Skin of body (tissue), 3 donors: ENCODE measurements around the gene ZNF410. TPM values are rescaled to one million over a fixed set of nuclear protein-coding genes. Genes with fewer than 3 reads are reported as not detected.

Source experiments
- DNase-seq: peaks from one replicate; lab custom pipeline; 2025; lab: John Stamatoyannopoulos, UW
- small RNA-seq: library from RNA; depleted of rRNA; stranded (forward); fragments of <200 nt; gene quantifications from one replicate; pipeline ENCODE3, GENCODE V24; 2014; ENCODE audit warnings: low replicate concordance
- total RNA-seq: library from RNA; depleted of rRNA; stranded (reverse); fragments of >200 nt; gene quantifications from one replicate; pipeline ENCODE4 v1.2.3, GENCODE V29; 2014

Gene ZNF410
- total RNA-seq, 1 donor from 2014 or later = 61.0 TPM

- DNase-seq = peak; percentile 98
These were observed 63.4 kb downstream of the ZNF410 start, which contains the start of the genes COQ6 and FAM161B for GRCh38 chr14:73949752-73950734. COQ6 (plus strand) TSS chr14:73950302; CDS start chr14:73950333, 31 bp downstream. FAM161B (minus strand) TSS chr14:73950094; CDS start chr14:73950026, 68 bp downstream.

DNA sequence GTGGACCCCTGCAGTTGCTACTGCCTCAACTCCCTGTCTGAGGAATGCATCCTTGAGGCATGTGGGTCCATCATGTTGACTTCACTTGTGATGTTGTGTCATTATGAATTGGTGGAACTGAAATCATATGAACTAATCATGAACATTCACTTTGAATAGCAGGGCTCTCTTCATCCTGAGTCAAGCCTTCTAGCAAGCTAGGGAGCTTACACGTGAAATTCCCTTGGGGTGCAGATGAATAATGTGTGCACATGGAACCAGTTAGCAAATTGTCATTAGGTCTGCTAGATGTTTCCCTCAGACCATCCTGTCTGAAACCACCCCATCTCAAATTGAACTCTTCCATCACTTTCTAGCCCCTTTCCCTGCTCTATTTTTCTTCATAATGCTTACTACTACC is 67.1 kb downstream of the ZNF410 start:
- DNase-seq = no peak

DNA sequence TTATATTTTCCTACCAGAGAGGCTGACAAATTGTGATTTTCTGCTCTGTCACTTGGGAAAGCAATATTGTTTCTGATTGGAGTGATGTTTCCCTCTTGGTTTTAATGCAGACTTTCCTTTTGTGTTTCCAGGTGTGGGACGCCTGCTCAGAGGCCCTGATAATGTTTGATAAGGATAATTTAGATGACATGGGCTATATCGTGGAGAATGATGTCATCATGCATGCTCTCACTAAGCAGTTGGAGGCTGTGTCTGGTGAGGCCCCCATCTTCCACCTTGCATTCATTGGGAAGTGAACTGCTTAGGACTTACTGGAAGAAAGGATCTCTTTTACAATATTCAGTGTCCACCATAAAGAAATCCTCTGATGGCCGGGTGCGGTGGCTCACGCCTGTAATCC is 69.0 kb downstream of the ZNF410 start:
- no peak for DNase-seq

DNA sequence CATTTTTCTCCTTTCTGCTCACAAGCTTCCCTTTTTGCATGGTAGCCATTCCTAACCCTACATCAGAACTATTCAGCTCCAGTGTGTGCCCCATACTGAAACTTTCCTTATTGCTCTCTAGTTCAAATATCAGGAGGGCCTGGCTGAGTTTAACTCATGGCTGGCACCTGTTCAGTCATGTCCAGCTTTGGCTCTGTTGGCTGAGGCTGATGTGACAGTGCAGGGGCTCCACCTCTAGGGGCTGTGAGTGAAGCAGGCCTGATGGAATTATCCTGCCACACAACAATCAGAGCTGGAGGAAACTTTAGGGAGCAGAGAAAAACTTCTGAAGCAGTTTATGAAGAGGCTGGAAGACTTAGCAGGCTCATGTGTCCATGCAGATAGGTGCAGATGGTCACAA is 71.9 kb downstream of the ZNF410 start:
- no peak for DNase-seq

- DNase-seq = no peak
These were observed 74.5 kb downstream of the ZNF410 start for GRCh38 chr14:73961192-73961591.

DNA sequence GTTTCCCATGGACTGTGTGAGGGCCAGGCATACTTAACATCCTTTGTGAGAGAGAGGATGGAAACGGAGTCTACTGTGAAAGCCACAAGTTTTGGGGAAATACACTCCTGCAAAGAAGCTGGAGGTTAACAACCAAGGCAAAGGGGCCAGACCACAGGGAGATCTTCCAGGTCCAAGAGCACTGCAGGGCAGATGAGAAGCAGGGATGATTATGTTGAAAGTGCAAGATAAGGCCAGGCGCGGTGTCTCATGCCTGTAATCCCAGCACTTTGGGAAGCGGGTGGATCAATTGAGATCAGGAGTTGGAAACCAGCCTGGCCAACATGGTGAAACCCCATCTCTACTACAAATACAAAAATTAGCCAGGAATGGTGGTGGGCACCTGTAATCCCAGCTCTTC is 78.6 kb downstream of the ZNF410 start:
- no peak for DNase-seq

- no peak for DNase-seq
These were observed 82.2 kb downstream of the ZNF410 start for GRCh38 chr14:73968885-73969284.

GRCh38 chr14:73973497-73973896 is 86.8 kb downstream of the ZNF410 start:
- no peak for DNase-seq

DNA sequence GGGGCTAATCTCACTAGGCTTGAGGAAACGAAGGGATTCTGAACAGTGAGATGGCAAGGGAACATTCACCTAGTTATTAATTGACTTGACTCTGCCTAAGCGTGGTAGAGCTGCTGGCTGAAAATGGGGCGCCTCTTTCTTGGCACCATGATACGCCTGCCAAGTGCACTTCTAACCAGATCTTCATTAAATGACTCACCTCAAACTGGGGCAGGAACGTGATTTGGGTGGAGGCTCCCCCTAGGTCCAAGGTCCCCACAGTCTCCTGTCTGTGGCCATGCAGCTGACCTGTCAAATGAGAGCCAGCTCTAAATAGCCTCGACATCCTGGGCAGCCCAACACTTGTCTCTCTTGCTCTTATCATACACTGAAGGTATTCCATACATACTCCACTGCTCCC is 89.5 kb downstream of the ZNF410 start:
- DNase-seq = no peak

GRCh38 chr14:73977896-73978295 is 91.2 kb downstream of the ZNF410 start:
- no peak for DNase-seq

Small RNAs within 50 kb of the gene (small RNA-seq; reads per million reads assigned to genes)
- gene AC005520.4 (not detected), gene RF00019 (not detected)

Other genes with a start within 250 kb of the ZNF410 start
- gene DNAL1, start 241.9 kb upstream of the ZNF410 start, total RNA-seq = 5.0 TPM
- 15.7 TPM for gene PNMA1, start 172.5 kb upstream of the ZNF410 start, total RNA-seq
- gene PTGR2, start 35.0 kb upstream of the ZNF410 start, total RNA-seq = 3.7 TPM
- gene FAM161B, start 63.2 kb downstream of the ZNF410 start, total RNA-seq = 3.4 TPM
- 15.0 TPM for gene COQ6, start 63.4 kb downstream of the ZNF410 start, total RNA-seq
- 8.9 TPM for gene ENTPD5, start 132.4 kb downstream of the ZNF410 start, total RNA-seq
- 11.2 TPM for gene BBOF1, start 132.5 kb downstream of the ZNF410 start, total RNA-seq
- 32.7 TPM for gene ALDH6A1, start 197.6 kb downstream of the ZNF410 start, total RNA-seq
- 11.5 TPM for gene LIN52, start 198.1 kb downstream of the ZNF410 start, total RNA-seq